Ishikawa (cell line): ENCODE results near the gene NME7.

Experiments
- CEBPB ChIP-seq: IDR thresholded peaks from 2 replicates; pipeline ENCODE4 v1.6.1; 2012
- CREB1 ChIP-seq: IDR thresholded peaks from 2 replicates; pipeline ENCODE4 v1.6.1; 2012; ENCODE audit warnings: low read depth
- EGR1 ChIP-seq: IDR thresholded peaks from 2 replicates; pipeline ENCODE4 v1.6.1; 2012
- EP300 ChIP-seq: IDR thresholded peaks from 2 replicates; pipeline ENCODE4 v1.6.1; 2012; ENCODE audit warnings: borderline replicate concordance
- FOXM1 ChIP-seq: IDR thresholded peaks from 2 replicates; pipeline ENCODE4 v1.6.1; 2012; ENCODE audit warnings: low read depth, borderline replicate concordance
- MAX ChIP-seq: IDR thresholded peaks from 2 replicates; pipeline ENCODE4 v1.6.1; 2012
- NFIC ChIP-seq: IDR thresholded peaks from 2 replicates; pipeline ENCODE4 v1.6.1; 2012
- RAD21 ChIP-seq: IDR thresholded peaks from 2 replicates; pipeline ENCODE4 v1.6.1; 2012; ENCODE audit warnings: low read depth
- REST ChIP-seq: IDR thresholded peaks from 2 replicates; pipeline ENCODE4 v1.6.1; 2012; ENCODE audit warnings: low read depth, mild to moderate bottlenecking
- TAF1 ChIP-seq: IDR thresholded peaks from 2 replicates; pipeline ENCODE4 v1.6.1; 2012; ENCODE audit warnings: low read depth, mild to moderate bottlenecking
- TCF12 ChIP-seq: IDR thresholded peaks from 2 replicates; pipeline ENCODE4 v1.6.1; 2012; ENCODE audit warnings: low read depth
- TEAD4 ChIP-seq: IDR thresholded peaks from 2 replicates; pipeline ENCODE4 v1.6.1; 2012
- YY1 ChIP-seq: IDR thresholded peaks from 2 replicates; pipeline ENCODE4 v1.6.1; 2012; ENCODE audit warnings: low read depth
- ZBTB7A ChIP-seq: IDR thresholded peaks from 2 replicates; pipeline ENCODE4 v1.6.1; 2012; ENCODE audit warnings: low read depth
- TF ChIP-seq, protein P1 (sequence below): IDR thresholded peaks from 2 replicates; pipeline ENCODE4 v1.6.1; 2012

NME7 gene

GRCh38 chr1:169099561-169099960 lies 268.0 kb downstream of the NME7 start:
- TF ChIP-seq RAD21 (no peak), YY1 (no peak), CREB1 (no peak), EP300 (no peak), TCF12 (no peak), ZBTB7A (no peak), FOXM1 (no peak), REST (no peak), MAX (no peak), CEBPB (no peak), TEAD4 (no peak), NFIC (no peak), EGR1 (no peak), TAF1 (no peak)
- TF ChIP-seq, protein P1, sequence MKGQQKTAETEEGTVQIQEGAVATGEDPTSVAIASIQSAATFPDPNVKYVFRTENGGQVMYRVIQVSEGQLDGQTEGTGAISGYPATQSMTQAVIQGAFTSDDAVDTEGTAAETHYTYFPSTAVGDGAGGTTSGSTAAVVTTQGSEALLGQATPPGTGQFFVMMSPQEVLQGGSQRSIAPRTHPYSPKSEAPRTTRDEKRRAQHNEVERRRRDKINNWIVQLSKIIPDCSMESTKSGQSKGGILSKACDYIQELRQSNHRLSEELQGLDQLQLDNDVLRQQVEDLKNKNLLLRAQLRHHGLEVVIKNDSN = no peak

- TF ChIP-seq TCF12 (no peak), EGR1 (no peak), REST (no peak), RAD21 (no peak), FOXM1 (no peak), CEBPB (no peak), YY1 (no peak), TEAD4 (no peak), EP300 (no peak)
- TF ChIP-seq, protein P1 = no peak
These were observed 269.2 kb downstream of the NME7 start for GRCh38 chr1:169098380-169098779.

DNA sequence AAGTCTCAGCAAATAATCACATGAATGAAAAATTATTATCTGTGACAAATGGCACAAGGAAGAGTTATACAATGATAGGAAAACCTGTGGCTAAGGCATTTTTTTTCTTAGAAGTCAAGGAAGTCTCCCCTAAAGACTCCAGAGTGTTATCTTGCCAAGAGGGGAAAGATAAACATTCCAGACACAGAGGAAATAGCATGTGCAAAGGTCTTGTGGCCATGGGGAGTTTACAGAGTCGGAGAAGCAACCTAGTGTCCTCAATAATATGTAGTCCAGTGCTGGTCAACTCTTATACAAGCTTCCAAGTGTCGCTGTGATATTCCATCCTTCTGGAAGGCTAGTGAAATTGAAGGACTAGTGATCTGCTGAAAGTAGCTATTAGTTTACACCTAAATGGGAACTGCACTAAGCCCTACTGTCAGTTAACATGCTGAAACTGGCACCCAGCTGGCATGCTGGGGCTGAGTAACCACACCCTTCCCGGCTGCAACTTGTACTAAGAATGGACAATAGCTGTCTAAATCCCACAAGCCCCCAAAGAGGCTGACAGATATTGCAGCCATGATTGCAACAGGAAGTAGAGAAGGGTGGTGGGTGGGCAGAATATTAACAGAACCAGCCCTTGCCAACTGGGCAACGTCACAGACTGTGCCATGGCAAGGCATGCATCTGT lies 272.6 kb downstream of the NME7 start:
- TF ChIP-seq MAX = no peak
- TF ChIP-seq FOXM1 = no peak
- no peak for TF ChIP-seq CEBPB
- TF ChIP-seq EP300 = no peak
- no peak for TF ChIP-seq NFIC
- TF ChIP-seq REST = no peak
- no peak for TF ChIP-seq EGR1
- no peak for TF ChIP-seq YY1
- TF ChIP-seq CREB1 = no peak
- no peak for TF ChIP-seq TAF1
- no peak for TF ChIP-seq TEAD4
- TF ChIP-seq ZBTB7A = no peak
- TF ChIP-seq, protein P1 = no peak

DNA sequence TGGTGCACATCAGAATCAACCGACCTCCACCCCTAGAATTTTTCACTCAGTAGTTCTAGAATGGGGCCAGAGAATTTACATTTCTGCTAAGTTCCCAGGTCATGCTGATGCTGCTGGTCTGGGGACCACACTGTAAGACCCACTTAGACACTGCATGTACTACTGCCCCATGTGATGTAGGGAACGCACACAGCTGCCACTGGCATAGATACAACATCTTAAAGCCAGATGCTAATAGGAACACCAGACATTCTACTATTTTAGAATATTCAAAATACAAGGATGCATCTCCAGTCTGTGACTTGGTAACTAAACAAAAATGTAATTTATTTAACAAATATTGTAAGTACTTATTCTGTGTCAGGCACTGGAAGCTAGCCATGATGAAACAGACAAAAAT lies 275.2 kb downstream of the NME7 start:
- TF ChIP-seq FOXM1 (no peak), ZBTB7A (no peak), TAF1 (no peak), RAD21 (no peak), CREB1 (no peak), MAX (no peak)
